ENCODE data around the gene SPDYE3. TPM values are rescaled to one million over a fixed set of nuclear protein-coding genes. Genes with fewer than 3 reads are reported as not detected.
"Not testable (repeated sequence)": the region's sequence is repeated elsewhere in the genome, so short reads cannot be mapped to it uniquely, and the experiment has no call there.

The SPDYE3 gene, protein sequence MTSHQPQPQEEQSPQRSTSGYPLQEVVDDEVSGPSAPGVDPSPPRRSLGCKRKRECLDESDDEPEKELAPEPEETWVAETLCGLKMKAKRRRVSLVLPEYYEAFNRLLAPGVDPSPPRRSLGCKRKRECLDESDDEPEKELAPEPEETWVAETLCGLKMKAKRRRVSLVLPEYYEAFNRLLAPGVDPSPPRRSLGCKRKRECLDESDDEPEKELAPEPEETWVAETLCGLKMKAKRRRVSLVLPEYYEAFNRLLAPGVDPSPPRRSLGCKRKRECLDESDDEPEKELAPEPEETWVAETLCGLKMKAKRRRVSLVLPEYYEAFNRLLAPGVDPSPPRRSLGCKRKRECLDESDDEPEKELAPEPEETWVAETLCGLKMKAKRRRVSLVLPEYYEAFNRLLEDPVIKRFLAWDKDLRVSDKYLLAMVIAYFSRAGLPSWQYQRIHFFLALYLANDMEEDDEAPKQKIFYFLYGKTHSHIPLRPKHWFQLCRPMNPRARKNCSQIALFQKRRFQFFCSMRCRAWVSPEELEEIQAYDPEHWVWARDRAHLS
- polyA plus RNA-seq: under 1 TPM in 2 of 3 donors, not detected in 1; 0.05 to 0.15 TPM

DNA sequence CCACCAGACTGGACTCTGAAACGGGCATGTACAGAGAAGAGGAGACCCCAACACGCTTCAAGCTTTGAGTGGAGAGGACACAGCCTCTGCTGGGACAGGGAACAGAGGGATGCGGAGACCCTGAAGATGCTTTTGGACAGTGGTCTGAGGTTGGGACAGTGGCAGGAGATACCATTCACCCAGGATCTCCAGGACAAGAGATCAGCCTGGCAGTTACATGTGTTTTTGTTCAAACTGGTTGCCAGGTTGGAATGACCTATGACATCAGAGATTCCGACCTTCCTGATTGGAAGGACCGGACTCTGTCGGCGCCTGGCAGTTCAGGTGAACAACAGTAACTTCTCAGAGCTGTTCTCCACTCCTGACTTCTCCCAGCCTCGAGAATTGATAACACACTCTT, at the start of gene SPDYE3:
SPDYE3 (plus strand) TSS at position 301 of the 400 bp plus-strand sequence. CDS start 184 bp downstream, outside the sequence.
- H3K27ac ChIP-seq (ENCODE audit: low read depth, low read length): not testable (repeated sequence)
- 92 to 95% (median 92%) methylated on average over 6 of the region's 8 CpGs for WGBS, 3 donors

DNA sequence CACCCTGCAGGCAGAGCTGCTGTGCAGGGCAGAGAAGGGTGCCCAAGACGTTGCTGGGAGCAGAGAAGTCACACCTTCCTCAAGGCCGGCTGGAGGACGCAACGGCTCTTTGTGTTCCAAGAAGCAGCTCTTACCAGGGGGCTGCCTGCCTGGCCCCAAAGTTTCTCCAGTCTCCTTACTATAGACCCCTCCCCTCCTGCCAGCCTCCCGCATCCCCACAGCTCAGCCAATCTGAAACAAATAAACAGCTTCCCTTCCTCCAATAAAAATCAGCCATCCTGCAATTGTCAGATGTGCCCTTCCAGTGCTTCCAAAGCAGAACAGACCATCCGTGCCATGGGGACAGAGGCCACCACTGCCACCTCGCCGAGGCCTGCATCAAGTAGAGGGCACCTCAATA, 47.5 kb upstream of the SPDYE3 start:
- H3K27ac ChIP-seq (ENCODE audit: low read depth, low read length): not testable (repeated sequence)
- WGBS, 3 donors: 80 to 92% (median 86%) methylated on average over 4 to 8 of the region's 8 CpGs

DNA sequence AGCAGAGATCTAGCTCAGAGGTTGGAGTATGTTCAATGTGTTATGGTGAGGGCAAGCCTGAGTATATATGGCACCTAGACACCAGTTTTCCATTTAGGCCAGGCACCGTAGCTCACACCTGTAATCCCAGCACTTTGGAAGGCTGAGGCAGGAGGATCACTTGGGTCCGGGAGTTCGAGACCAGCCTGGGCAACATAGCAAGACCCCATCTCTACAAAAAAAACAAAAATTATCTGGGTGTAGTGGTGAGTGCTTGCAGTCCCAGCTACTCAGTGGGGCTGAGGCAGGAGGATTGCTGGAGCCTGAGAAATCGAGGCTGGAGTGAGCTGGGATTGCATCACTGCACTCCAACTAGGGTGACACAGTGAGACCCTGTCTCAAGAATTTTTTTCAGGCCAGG, 44.6 kb upstream of the SPDYE3 start:
- not testable (repeated sequence) for H3K27ac ChIP-seq (ENCODE audit: low read depth, low read length)
- WGBS, 3 donors: 93 to 99% (median 95%) methylated on average over 4 of the region's 4 CpGs

- WGBS, 3 donors: 90 to 96% (median 92%) methylated on average over 4 of the region's 4 CpGs
- not testable (repeated sequence) for H3K27ac ChIP-seq (ENCODE audit: low read depth, low read length)
Measured at GRCh38 chr7:100264223-100264622, 43.3 kb upstream of the SPDYE3 start.

DNA sequence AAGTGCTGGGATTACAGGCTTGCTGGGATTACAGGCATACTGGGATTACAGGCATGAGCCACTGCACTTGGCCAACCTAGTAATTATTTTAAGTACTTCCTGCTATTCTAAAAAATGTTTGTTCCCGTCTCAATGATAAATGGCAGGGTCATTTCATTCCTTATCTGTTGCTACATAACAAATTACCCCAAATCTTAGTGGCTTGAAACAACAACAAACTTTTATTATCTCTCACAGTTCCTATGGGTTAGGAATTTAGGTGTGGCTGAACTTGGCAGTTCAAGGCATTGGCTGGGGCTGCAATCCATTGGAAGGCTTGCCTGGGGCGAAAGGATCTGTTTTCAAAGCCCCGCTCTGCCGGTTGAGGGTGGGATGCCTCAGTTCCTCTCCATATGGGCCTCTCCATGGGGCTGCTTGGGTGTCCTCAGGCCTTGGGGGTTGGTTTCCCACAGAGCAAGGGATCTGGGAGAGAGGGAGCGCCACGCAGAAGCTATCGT, 42.8 kb upstream of the SPDYE3 start:
- 59 to 86% (median 73%) methylated on average over 7 of the region's 7 CpGs for WGBS, 3 donors
- H3K27ac ChIP-seq (ENCODE audit: low read depth, low read length): not testable (repeated sequence)

DNA sequence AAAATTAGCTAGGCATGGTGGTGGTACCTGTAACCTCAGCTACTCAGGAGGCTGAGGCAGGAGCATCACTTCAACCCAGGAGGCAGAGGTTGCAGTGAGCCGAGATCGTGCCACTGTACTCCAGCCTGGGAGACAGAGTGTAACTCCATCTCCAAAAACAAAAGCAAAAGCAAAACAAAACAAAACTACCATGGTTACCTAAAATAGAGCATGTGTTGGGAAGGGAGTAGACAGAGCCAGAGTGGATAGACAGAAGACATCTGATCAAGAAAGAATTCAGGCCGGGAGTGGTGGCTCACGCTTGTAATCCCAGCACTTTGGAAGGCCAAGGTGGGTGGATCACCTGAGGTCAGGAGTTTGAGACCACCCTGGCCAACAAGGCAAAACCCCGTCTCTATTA, 41.7 kb upstream of the SPDYE3 start:
- H3K27ac ChIP-seq (ENCODE audit: low read depth, low read length): not testable (repeated sequence)
- WGBS, 3 donors: 75 to 85% (median 79%) methylated on average over 5 of the region's 5 CpGs

DNA sequence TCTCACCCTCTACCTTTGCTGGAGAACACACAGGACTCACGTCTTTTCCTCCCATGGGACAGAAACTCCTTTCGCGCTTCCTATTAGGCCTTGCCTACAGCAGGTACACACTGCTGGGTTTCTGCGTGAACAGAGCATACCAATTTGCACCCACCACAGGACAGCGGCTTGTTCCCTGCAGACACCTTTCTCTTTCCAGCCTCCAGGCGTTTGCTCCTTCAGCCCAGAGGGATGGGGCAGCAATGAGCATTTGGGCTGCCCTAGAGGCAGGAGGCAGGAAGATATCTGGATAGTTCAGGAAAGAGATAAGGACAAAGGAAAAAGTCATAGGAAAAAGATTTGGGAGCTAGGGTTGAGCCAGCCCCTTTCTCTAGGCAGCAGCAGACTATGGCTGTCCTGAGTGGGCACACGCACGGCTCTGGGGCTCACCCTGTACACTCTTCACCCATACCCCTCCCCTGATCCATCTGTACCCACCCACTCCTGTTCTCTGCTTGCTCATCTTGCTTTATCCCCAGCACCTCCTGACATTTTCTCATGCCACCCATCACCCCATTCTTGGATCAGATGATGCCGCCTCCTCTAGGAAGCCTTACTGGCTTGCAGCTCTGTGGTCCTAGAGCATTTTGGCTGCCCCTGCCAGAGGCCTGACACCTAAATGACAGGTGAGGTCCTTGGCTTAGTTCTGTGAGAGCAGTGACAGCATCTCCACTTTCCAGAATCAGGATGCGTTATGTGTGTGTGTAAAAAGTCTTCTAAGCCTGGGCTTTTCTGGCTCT, 40.7 kb upstream of the SPDYE3 start:
- no peak overlapping the region for H3K27ac ChIP-seq (ENCODE audit: low read depth, low read length)
- 84 to 90% (median 86%) methylated on average over 10 of the region's 10 CpGs for WGBS, 3 donors

DNA sequence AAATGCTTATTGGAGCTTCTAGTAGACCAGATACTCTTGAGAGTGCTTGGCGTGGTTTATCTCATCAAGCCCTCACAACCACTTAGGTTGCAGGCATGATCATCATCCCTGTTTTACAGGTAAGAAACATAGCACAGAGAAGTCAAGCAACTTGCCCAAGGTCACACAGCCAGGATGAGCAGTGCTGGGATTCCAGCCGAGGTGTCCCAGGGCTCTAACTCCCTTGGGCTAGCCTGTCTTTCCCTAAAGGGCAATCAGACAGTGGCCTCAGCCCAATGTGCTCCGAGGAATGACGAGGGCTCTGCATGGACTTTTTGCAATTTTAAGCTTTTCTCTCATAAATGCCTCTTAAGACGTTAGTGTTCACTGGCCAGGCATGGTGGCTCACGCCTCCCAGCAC, 39.9 kb upstream of the SPDYE3 start:
- 88 to 91% (median 91%) methylated on average over 6 of the region's 6 CpGs for WGBS, 3 donors
- no peak overlapping the region for H3K27ac ChIP-seq (ENCODE audit: low read depth, low read length)

DNA sequence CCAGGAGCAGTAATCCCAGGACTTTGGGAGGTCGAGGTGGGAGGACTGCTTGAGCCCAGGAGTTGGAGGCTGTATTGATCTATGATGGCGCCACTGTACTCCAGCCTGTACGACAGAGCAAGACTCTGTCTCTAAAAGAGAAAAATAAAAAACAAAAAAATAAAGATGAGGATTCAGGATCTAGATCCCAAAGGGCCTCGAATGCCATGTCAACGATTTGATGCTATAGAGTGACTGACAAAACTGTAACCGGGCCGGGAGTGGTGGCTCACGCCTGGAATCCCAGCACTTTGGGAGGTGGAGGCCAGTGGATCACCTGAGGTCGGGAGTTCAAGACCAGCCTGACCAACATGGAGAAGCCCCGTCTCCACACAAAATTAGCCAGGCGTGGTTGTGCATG, 38.6 kb upstream of the SPDYE3 start:
- H3K27ac ChIP-seq (ENCODE audit: low read depth, low read length): not testable (repeated sequence)
- whole genome bisulfite sequencing, 3 donors: 86 to 96% (median 94%) methylated on average over 10 to 11 of the region's 11 CpGs

GRCh38 chr7:100269306-100270045, 38.0 kb upstream of the SPDYE3 start:
- WGBS, 3 donors: 61 to 88% (median 87%) methylated on average over 14 of the region's 14 CpGs
- H3K27ac ChIP-seq (ENCODE audit: low read depth, low read length): not testable (repeated sequence)

DNA sequence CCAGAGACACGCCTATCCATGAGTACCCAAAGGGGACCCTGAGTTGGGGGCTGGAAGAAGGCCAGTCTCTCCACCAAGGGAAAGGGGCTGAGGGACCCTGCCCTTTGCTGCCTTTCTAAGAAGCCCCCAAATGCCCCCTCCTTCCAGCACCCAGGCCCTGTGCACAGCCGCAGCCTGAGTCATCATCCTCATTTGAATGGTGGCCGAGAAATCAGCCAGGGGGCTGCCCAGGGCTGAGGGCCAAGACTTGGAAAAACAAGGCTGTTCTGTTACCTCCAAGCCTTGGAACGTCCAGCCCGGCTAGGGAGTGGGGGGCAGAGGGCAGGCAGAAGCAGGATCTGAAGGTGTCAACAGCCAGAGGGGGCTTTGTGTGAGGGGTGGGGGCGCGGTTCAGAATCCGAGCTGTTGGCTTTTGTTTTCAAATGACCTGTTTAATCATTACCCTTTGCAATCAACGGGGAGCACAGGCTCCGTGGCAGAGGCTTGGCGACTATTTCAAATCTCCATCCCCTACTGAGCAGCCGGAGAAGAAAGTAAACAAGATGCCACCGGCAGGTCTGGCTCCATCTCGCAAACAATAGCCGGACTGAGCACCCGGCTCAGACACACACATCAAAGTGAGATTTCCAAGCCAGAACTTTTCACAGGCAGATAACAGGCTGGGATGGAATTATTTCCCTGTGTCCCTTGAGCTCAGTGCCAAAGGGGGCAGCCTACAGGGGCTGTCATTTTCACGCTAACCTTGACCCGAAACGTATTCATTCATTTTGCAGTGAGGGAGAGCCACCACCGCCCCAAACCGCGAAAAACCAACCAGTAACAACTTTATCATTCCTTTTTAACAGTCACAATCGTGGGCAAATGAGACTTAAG, 37.2 kb upstream of the SPDYE3 start:
- not testable (repeated sequence) for H3K27ac ChIP-seq (ENCODE audit: low read depth, low read length)
- 8 to 40% (median 31%) methylated on average over 14 to 15 of the region's 23 CpGs for WGBS, 3 donors

GRCh38 chr7:100270941-100271593, 36.4 kb upstream of the SPDYE3 start:
- 3 to 5% (median 4%) methylated on average over 23 to 27 of the region's 29 CpGs for WGBS, 3 donors
- not testable (repeated sequence) for H3K27ac ChIP-seq (ENCODE audit: low read depth, low read length)

DNA sequence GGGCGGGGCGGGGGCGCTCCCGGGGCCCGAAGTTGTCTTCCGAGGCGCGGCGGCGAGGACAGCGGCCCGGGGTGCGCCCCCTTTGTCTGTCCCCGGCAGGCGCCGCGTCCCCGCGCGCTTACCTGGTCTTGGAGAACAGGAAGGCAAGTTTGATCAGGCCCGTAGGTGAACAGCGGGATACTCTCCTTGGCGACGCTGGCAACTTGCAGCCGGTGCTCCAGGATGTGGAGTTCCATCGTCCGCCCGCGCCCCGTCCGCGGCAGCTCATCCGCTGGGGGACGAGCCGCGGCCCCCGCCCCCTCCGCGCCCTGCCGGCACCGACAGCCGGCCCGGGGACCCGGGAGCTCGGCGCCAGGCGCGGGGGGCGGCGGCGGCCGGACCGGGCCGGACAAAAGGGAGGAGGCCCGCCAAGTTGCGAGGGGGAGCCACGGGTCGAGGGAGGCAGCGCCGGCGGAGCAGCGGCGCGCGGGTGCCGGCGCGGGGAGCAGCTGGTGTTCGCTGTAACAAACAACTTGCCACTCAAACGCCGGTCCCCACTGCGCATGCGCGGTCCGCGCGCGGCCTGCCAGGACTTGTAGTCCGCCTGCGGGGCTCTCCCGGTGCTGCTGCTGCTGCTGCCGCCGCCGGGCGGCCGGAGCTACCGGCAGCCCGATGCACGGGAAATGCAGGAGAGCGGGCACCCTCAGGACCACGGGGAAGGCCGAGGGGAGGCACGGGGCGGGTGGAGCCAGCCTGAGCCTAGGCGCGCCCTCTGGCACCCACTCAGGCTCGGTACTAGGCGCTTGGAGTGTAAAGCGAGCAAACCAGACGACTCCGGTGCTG, 35.6 kb upstream of the SPDYE3 start:
- no peak overlapping the region for H3K27ac ChIP-seq (ENCODE audit: low read depth, low read length)
- WGBS, 3 donors: 0 to 1% (median 0%) methylated on average over 59 to 91 of the region's 101 CpGs

GRCh38 chr7:100272538-100272902, 35.0 kb upstream of the SPDYE3 start:
- WGBS, 3 donors: 47 to 51% (median 50%) methylated on average over 9 to 11 of the region's 11 CpGs
- not testable (repeated sequence) for H3K27ac ChIP-seq (ENCODE audit: low read depth, low read length)

DNA sequence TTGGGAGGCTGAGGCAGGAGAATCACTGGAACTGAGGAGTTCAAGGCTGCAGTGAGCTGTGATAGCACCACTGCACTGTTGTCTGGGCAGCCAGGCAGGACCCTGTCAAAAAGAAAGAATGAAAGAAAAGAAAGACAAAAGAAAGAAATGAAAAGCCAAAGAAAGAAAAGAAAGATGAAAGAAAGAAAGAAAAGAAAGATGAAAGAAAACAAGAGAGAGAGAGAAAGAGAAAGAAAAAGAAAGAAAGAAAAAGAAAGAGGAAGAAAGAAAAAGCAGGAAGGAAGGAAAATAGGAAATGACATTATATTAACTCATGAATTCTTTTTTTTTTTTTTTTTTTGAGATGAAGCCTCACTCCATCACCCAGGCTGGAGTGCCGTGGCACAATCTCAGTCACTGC, 32.4 kb upstream of the SPDYE3 start:
- no peak overlapping the region for H3K27ac ChIP-seq (ENCODE audit: low read depth, low read length)
- 55 to 94% (median 67%) methylated on average over 1 of the region's 1 CpG for WGBS, 3 donors

- not testable (repeated sequence) for H3K27ac ChIP-seq (ENCODE audit: low read depth, low read length)
- 92 to 98% (median 92%) methylated on average over 6 of the region's 6 CpGs for WGBS, 3 donors
Measured at GRCh38 chr7:100276126-100276525, 31.4 kb upstream of the SPDYE3 start.

Measured in adipose tissue (tissue), 3 donors.